Astrocyte (in vitro differentiated cells and primary cell): Measurements from ENCODE around the gene RASGRF1. TPM values are rescaled to one million over a fixed set of nuclear protein-coding genes. Genes with fewer than 3 reads are reported as not detected.

Experiments
- DNase-seq: peaks from one replicate; pipeline ENCODE4 v3.0.0-alpha.2; 2010; ENCODE audit warnings: low read depth
- FAIRE-seq: peaks from 2 replicates; lab custom pipeline; 2011; peaks lifted over from hg19 to GRCh38; lab: Jason Lieb, UNC
- H2AFZ ChIP-seq: 2 replicates; pipeline ENCODE4 v1.6.0; 2012; ENCODE audit warnings: low read depth, low read length, inconsistent platforms
- H3K27ac ChIP-seq: 2 replicates; pipeline ENCODE4 v1.5.1; 2011; ENCODE audit warnings: low read depth, low read length, inconsistent platforms
- H3K27me3 ChIP-seq: 2 replicates; pipeline ENCODE4 v1.6.0; 2011; ENCODE audit warnings: low read length, inconsistent platforms; ENCODE audit not compliant: insufficient read depth
- H3K36me3 ChIP-seq: 2 replicates; pipeline ENCODE4 v1.5.1; 2011; ENCODE audit warnings: low read length, inconsistent platforms; ENCODE audit not compliant: insufficient read depth
- H3K4me1 ChIP-seq: 2 replicates; pipeline ENCODE4 v1.5.1; 2011; ENCODE audit warnings: low read length, inconsistent platforms; ENCODE audit not compliant: insufficient read depth
- H3K4me2 ChIP-seq: 2 replicates; pipeline ENCODE4 v1.6.0; 2012; ENCODE audit warnings: low read length, inconsistent platforms
- H3K4me3 ChIP-seq: 2 replicates; pipeline ENCODE4 v1.5.1; 2011; ENCODE audit warnings: low read depth, mild to moderate bottlenecking, low read length, inconsistent platforms; ENCODE audit not compliant: insufficient read depth
- H3K79me2 ChIP-seq: 2 replicates; pipeline ENCODE4 v1.6.0; 2012; ENCODE audit warnings: mild to moderate bottlenecking, low read length, inconsistent platforms; ENCODE audit not compliant: insufficient read depth
- H3K9ac ChIP-seq: 2 replicates; pipeline ENCODE4 v1.6.0; 2012; ENCODE audit warnings: mild to moderate bottlenecking, low read length, inconsistent platforms
- H3K9me3 ChIP-seq: 2 replicates; pipeline ENCODE4 v1.5.1; 2012; ENCODE audit warnings: low read depth, mild to moderate bottlenecking, low read length, inconsistent platforms; ENCODE audit not compliant: insufficient read depth
- H4K20me1 ChIP-seq: 2 replicates; pipeline ENCODE4 v1.6.0; 2012; ENCODE audit warnings: low read length, inconsistent platforms; ENCODE audit not compliant: insufficient read depth
- H3K27ac Mint-ChIP-seq: one replicate; pipeline ENCODE4 v1.8.0; 2021; ENCODE audit warnings: mild to moderate bottlenecking, mixed read lengths; ENCODE audit not compliant: unreplicated experiment
- H3K27me3 Mint-ChIP-seq: one replicate; pipeline ENCODE4 v1.8.0; 2021; ENCODE audit warnings: low read depth, mixed read lengths; ENCODE audit not compliant: unreplicated experiment
- H3K36me3 Mint-ChIP-seq: one replicate; pipeline ENCODE4 v1.8.0; 2021; ENCODE audit warnings: low read depth, mixed read lengths; ENCODE audit not compliant: unreplicated experiment
- H3K4me1 Mint-ChIP-seq: one replicate; pipeline ENCODE4 v1.8.0; 2021; ENCODE audit warnings: low read depth, mixed read lengths; ENCODE audit not compliant: unreplicated experiment
- H3K4me3 Mint-ChIP-seq: one replicate; pipeline ENCODE4 v1.8.0; 2021; ENCODE audit warnings: mild to moderate bottlenecking, moderate library complexity, mixed read lengths; ENCODE audit not compliant: unreplicated experiment
- H3K9me3 Mint-ChIP-seq: one replicate; pipeline ENCODE4 v1.8.0; 2021; ENCODE audit warnings: mild to moderate bottlenecking, mixed read lengths; ENCODE audit not compliant: unreplicated experiment
- EZH2 ChIP-seq: IDR thresholded peaks from 2 replicates; pipeline ENCODE4 v1.6.1; 2012; ENCODE audit warnings: mild to moderate bottlenecking, low read length, inconsistent platforms; ENCODE audit not compliant: insufficient read depth
- total RNA-seq: library from RNA; stranded (reverse); gene quantifications from 2 replicates; pipeline ENCODE4 v1.2.1, GENCODE V29; 2021
- TF ChIP-seq, protein P1 (sequence below): IDR thresholded peaks from 2 replicates; pipeline ENCODE4 v1.5.1; 2011; ENCODE audit warnings: low read depth, mild to moderate bottlenecking, inconsistent platforms, low read length, moderate library complexity; ENCODE audit not compliant: insufficient read depth

RASGRF1 gene
- total RNA-seq, 1 donor from 2014 or later: 1.2 TPM

DNA sequence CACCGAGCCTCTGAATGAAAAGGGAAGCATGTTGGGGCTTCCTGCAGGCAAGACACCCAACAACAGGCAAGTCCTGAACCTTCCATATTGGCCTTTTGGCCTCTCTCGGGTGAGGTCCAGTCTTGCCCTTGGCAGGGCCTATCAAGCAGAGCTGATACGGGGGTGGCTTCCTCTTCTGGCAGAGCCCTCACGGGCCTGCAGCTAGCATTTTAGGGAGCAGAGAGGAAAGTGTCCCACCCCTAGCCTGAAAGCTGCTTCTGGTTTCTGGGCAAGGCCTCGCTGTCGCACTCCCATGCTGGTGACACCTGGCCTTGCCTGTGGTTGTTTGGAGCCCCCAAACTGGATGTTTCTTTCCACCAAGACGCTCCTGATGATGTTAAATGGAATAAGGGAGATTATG is 113.9 kb downstream of the RASGRF1 start:
- Mint-ChIP-seq H3K27me3 (peaks cover 25% of the 10 kb centered on the region), H3K4me3 (no peak overlapping the region), H3K9me3 (no peaks in the 10 kb centered on the region), H3K36me3 (no peaks in the 10 kb centered on the region), H3K27ac (no peak overlapping the region), H3K4me1 (peaks cover 3% of the 10 kb centered on the region)
- Histone ChIP-seq H3K27me3 (no peaks in the 10 kb centered on the region), H3K9ac (no peak overlapping the region), H3K4me1 (no peaks in the 10 kb centered on the region), H2AFZ (no peak overlapping the region), H3K4me3 (no peak overlapping the region), H3K79me2 (no peaks in the 10 kb centered on the region), H3K4me2 (no peak overlapping the region), H4K20me1 (no peaks in the 10 kb centered on the region), H3K36me3 (no peaks in the 10 kb centered on the region), H3K27ac (no peak overlapping the region), H3K9me3 (no peaks in the 10 kb centered on the region)
- TF ChIP-seq, protein P1, sequence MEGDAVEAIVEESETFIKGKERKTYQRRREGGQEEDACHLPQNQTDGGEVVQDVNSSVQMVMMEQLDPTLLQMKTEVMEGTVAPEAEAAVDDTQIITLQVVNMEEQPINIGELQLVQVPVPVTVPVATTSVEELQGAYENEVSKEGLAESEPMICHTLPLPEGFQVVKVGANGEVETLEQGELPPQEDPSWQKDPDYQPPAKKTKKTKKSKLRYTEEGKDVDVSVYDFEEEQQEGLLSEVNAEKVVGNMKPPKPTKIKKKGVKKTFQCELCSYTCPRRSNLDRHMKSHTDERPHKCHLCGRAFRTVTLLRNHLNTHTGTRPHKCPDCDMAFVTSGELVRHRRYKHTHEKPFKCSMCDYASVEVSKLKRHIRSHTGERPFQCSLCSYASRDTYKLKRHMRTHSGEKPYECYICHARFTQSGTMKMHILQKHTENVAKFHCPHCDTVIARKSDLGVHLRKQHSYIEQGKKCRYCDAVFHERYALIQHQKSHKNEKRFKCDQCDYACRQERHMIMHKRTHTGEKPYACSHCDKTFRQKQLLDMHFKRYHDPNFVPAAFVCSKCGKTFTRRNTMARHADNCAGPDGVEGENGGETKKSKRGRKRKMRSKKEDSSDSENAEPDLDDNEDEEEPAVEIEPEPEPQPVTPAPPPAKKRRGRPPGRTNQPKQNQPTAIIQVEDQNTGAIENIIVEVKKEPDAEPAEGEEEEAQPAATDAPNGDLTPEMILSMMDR: no peak
- FAIRE-seq (no peak), DNase-seq (no peak)

DNA sequence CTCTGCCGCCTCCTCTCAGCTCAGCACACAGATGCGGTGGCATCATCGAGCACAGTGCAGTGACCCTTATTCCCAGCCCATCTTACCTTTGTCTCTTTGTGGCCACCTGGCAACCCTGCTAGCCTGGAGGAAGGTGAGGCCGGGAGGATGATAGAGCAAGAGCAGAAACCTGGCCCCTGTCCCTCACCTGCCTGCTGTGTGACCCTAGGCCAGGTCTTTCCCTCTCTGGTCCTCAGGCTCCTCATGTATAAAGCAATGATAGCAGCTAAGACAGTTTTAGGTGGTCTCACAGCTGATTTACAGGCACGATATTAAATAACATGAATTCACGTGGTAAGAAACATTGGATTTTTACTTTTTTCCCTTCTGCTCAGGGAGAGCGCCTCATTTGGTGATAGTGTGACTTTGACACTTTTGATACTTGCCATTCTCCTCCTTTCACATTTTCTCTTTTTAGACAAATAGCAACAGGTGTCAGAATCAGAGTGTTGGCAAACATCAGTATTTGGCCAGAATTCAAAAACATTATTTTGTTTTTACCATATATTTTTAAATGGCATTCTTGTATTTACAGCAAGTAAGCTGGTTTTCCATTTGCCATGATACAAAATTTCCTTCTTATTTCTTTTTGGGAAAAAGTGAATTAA is 116.2 kb downstream of the RASGRF1 start:
- no peaks in the 10 kb centered on the region for H3K9me3 Mint-ChIP-seq
- H3K27me3 ChIP-seq: no peaks in the 10 kb centered on the region
- peaks cover 5% of the 10 kb centered on the region for H3K4me1 Mint-ChIP-seq
- peaks cover 25% of the 10 kb centered on the region for H3K27me3 Mint-ChIP-seq
- no peak overlapping the region for H2AFZ ChIP-seq
- TF ChIP-seq, protein P1: no peak
- no peak for DNase-seq
- H3K36me3 Mint-ChIP-seq: no peaks in the 10 kb centered on the region
- FAIRE-seq: no peak
- no peak overlapping the region for H3K27ac Mint-ChIP-seq
- no peak overlapping the region for H3K9ac ChIP-seq
- H3K9me3 ChIP-seq: no peaks in the 10 kb centered on the region
- H3K27ac ChIP-seq: no peak overlapping the region
- H4K20me1 ChIP-seq: no peaks in the 10 kb centered on the region
- H3K4me2 ChIP-seq: no peak overlapping the region
- H3K4me3 ChIP-seq: no peak overlapping the region
- no peaks in the 10 kb centered on the region for H3K36me3 ChIP-seq
- H3K4me1 ChIP-seq: no peaks in the 10 kb centered on the region
- H3K79me2 ChIP-seq: no peaks in the 10 kb centered on the region
- no peak overlapping the region for H3K4me3 Mint-ChIP-seq

DNA sequence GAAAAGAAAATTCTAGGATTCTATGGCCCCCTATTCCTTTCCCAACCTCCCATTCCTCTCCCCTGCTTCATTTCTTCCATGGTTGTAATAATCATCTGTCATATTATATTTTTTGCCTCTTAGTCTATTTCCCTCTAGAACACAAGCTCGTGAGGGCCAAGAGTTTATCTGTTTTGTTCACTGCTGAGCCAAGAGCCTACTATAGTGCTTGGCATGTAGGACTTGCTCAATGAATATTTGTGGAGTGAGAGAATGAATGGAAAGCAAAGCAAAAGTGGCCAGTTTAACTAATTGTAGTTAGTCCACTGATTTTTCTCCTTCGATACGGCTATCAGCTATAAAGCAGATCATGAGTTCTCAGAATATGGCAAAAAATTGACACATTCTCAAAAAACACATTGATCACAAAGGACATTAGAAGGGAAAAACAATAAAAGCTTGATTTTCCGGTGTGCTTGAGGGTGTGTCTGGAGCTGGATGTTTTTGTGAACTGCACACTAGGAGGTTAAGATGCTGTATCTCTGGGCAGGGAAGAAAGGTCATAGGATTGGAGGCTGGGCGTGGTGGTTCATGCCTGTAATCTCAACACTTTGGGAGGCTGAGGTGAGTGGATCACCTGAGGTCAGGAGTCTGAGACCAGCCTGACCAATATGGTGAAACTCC is 120.8 kb downstream of the RASGRF1 start:
- Histone ChIP-seq H4K20me1 (no peaks in the 10 kb centered on the region), H3K4me2 (no peak overlapping the region), H3K27me3 (no peaks in the 10 kb centered on the region), H3K79me2 (no peaks in the 10 kb centered on the region), H3K36me3 (no peaks in the 10 kb centered on the region), H3K4me1 (no peaks in the 10 kb centered on the region), H3K4me3 (no peak overlapping the region), H2AFZ (no peak overlapping the region), H3K9ac (no peak overlapping the region), H3K27ac (no peak overlapping the region), H3K9me3 (no peaks in the 10 kb centered on the region)
- TF ChIP-seq EZH2: no peak
- TF ChIP-seq, protein P1: no peak
- Mint-ChIP-seq H3K27ac (no peak overlapping the region), H3K4me3 (no peak overlapping the region), H3K9me3 (no peaks in the 10 kb centered on the region), H3K4me1 (peaks cover 2% of the 10 kb centered on the region), H3K27me3 (peaks cover 10% of the 10 kb centered on the region), H3K36me3 (no peaks in the 10 kb centered on the region)
- no peak for DNase-seq
- FAIRE-seq: no peak
